K562 (cell line): ENCODE data around the gene CEP41. TPM values are rescaled to one million over a fixed set of nuclear protein-coding genes. Genes with fewer than 3 reads are reported as not detected.

Source experiments
- ATAC-seq: fragments of 200-7000 bp; cut with Tn5 transposase; 3 replicates; pipeline ENCODE4 v1.9.1; 2020; ENCODE audit warnings: moderate library complexity
- BruUV-seq: library from RNA; stranded (reverse); fragments of 400-500 nt; replicated peaks from 2 replicates; lab custom pipeline; 2021; lab: Mats Ljungman, UMichigan
- CTCF ChIA-PET: fragments of 300-600 bp; formaldehyde crosslinking; extraction: SDS; loops from one replicate; lab custom pipeline; 2021; ENCODE audit warnings: low intra/inter-chr PET ratio; lab: Yijun Ruan, JAX
- POLR2A ChIA-PET: fragments of 300-600, 350-650 bp; sonication (Branson Sonifier 250); formaldehyde crosslinking; extraction: SDS; loops from one replicate; lab custom pipeline; 2021; ENCODE audit warnings: antibody characterized with exemption, inconsistent platforms; lab: Yijun Ruan, JAX
- DNase-seq, 4 experiments: peaks; one replicate each; pipeline versions ENCODE4 v3.0.0 to v3.0.0-alpha.2; 2011 to 2018; ENCODE audit warnings: low spot score in 3 of 4, mixed read lengths in 3 of 4; ENCODE audit errors: extremely low read depth in 1 of 4
- FAIRE-seq: peaks from 2 replicates; lab custom pipeline; 2011; peaks lifted over from hg19 to GRCh38; lab: Jason Lieb, UNC
- H2AFZ ChIP-seq: 2 replicates; pipeline ENCODE4 v1.6.0; 2011; ENCODE audit warnings: low read depth, low read length, control low read depth, inconsistent platforms
- H3K27ac ChIP-seq: fragments of 200-600 bp; 3 replicates; pipeline ENCODE4 v1.8.0; 2011; ENCODE audit warnings: low read depth, mild to moderate bottlenecking, control low read depth, inconsistent platforms, low read length, moderate library complexity, mixed read lengths; ENCODE audit errors: extremely low read depth
- H3K27me3 ChIP-seq, 2 experiments: fragments of 300-600 bp in 1 of 2; 2 replicates in 1 of 2; 3 replicates in 1 of 2; pipeline versions ENCODE4 v1.6.0 to v1.8.0; 2011; ENCODE audit warnings: inconsistent platforms in 2 of 2, low read length in 2 of 2, mild to moderate bottlenecking in 1 of 2, mixed read lengths in 1 of 2, moderate library complexity in 1 of 2; ENCODE audit not compliant: control insufficient read depth in 2 of 2, insufficient read depth in 2 of 2
- H3K36me3 ChIP-seq: fragments of 300-600 bp; 3 replicates; pipeline ENCODE4 v1.8.0; 2011; ENCODE audit warnings: mild to moderate bottlenecking, low read length, inconsistent platforms; ENCODE audit not compliant: control insufficient read depth, insufficient read depth
- H3K4me1 ChIP-seq, 2 experiments: fragments of 200-600 bp in 1 of 2; replicated peaks in 1 of 2; 2 replicates in 1 of 2; 3 replicates in 1 of 2; pipeline versions ENCODE4 v1.5.1 to v1.8.0; 2011; ENCODE audit warnings: inconsistent platforms in 2 of 2, low read length in 2 of 2, mild to moderate bottlenecking in 1 of 2, mixed read lengths in 1 of 2, moderate library complexity in 1 of 2; ENCODE audit not compliant: control insufficient read depth in 2 of 2, insufficient read depth in 2 of 2
- H3K4me2 ChIP-seq: 2 replicates; pipeline ENCODE4 v1.6.1; 2011; ENCODE audit warnings: low read length, control low read depth, inconsistent platforms, mixed read lengths; ENCODE audit not compliant: insufficient read depth
- H3K4me3 ChIP-seq: fragments of 200-600 bp; sonication (generic), shearing (Covaris generic); 2 replicates; pipeline ENCODE4 v1.5.1; 2016; ENCODE audit warnings: control low read depth, inconsistent platforms
- H3K79me2 ChIP-seq: fragments of 200-600 bp; 3 replicates; pipeline ENCODE4 v1.8.0; 2011; ENCODE audit warnings: low read length, inconsistent platforms; ENCODE audit not compliant: control insufficient read depth, insufficient read depth
- H3K9ac ChIP-seq, 2 experiments: 2 replicates each; pipeline versions ENCODE4 v1.6.0 to v1.6.1; 2011; ENCODE audit warnings: low read depth in 2 of 2, low read length in 2 of 2, control low read depth in 1 of 2, inconsistent platforms in 1 of 2, mild to moderate bottlenecking in 1 of 2, mixed read lengths in 1 of 2; ENCODE audit not compliant: insufficient read depth in 1 of 2
- H3K9me1 ChIP-seq: one replicate; pipeline ENCODE4 v1.6.0; 2011; ENCODE audit warnings: inconsistent platforms, mild to moderate bottlenecking, low read length, moderate library complexity; ENCODE audit not compliant: control insufficient read depth, insufficient read depth
- H3K9me3 ChIP-seq: replicated peaks from 2 replicates; pipeline ENCODE4 v1.5.1; 2011; ENCODE audit warnings: low read depth, low read length, inconsistent platforms; ENCODE audit not compliant: control insufficient read depth, insufficient read depth
- H4K20me1 ChIP-seq: replicated peaks from 2 replicates; pipeline ENCODE4 v1.6.1; 2011; ENCODE audit warnings: low read length, inconsistent platforms, mixed read lengths; ENCODE audit not compliant: control insufficient read depth, insufficient read depth
- CBX5 ChIP-seq: IDR thresholded peaks from 2 replicates; pipeline ENCODE4 v1.6.1; 2014; ENCODE audit warnings: low read depth, borderline replicate concordance
- LARP7 ChIP-seq: fragments of 450-650 bp; IDR thresholded peaks from 2 replicates; pipeline ENCODE4 v1.6.1; 2016
- NFE2L1 ChIP-seq: fragments of 450-650 bp; IDR thresholded peaks from 2 replicates; pipeline ENCODE4 v1.6.1; 2016; ENCODE audit warnings: missing genetic modification characterization, low read depth, mild to moderate bottlenecking, missing compliant biosample characterization, moderate library complexity, borderline replicate concordance
- PTRF ChIP-seq: fragments of 450-650 bp; IDR thresholded peaks from 2 replicates; pipeline ENCODE4 v1.6.1; 2016; ENCODE audit warnings: mild to moderate bottlenecking, missing genetic modification characterization, missing compliant biosample characterization
- TBL1XR1 ChIP-seq, 2 experiments: IDR thresholded peaks; 2 replicates each; pipeline ENCODE4 v1.6.1; 2012; ENCODE audit warnings: improper control_type of control experiment in 2 of 2, low read length in 2 of 2, mild to moderate bottlenecking in 1 of 2
- TGIF2 ChIP-seq: sonication (generic); formaldehyde crosslinking; IDR thresholded peaks from 2 replicates; pipeline ENCODE4 v1.8.1; 2022; ENCODE audit warnings: mild to moderate bottlenecking, missing genetic modification reagents, moderate library complexity
- ZNF384 ChIP-seq: IDR thresholded peaks from 2 replicates; pipeline ENCODE4 v1.6.1; 2012; ENCODE audit warnings: low read depth, low read length, improper control_type of control experiment
- ZNF584 ChIP-seq: fragments of 200-800 bp; sonication (Bioruptor generic); IDR thresholded peaks from 2 replicates; pipeline ENCODE4 v1.6.1; 2016; ENCODE audit warnings: low read depth, mild to moderate bottlenecking, missing genetic modification characterization, missing compliant biosample characterization
- WGBS: fragments of 100-300 bp; shearing (Covaris generic); methylation state at CpG from one replicate; pipeline ENCODE4 v1.1.6; 2016; ENCODE audit warnings: low coverage, mixed read lengths; ENCODE audit not compliant: insufficient coverage; ENCODE audit errors: missing lambda C conversion rate; 5-methylcytosine and 5-hydroxymethylcytosine counted together
- in situ Hi-C: fragments of 300-500 bp; cut with MboI; formaldehyde crosslinking; loops from 4 replicates; pipeline ENCODE4 v1.15.0; 2018; ENCODE audit warnings: inconsistent platforms, mixed read lengths
- intact Hi-C: fragments of 100-400 bp; cut with micrococcal nuclease; formaldehyde crosslinking; loops from 2 replicates; pipeline ENCODE4 v1.14.2; 2022
- polyA plus RNA-seq, 8 experiments: library from polyadenylated mRNA; depleted of rRNA in 4 of 8; stranded (reverse) in 5 of 8; unstranded in 3 of 8; fragments of >200 nt; fragmentation: Nextera tagmentation in 2 of 8; fragmentation: Illumina TruSeq in 1 of 8; extraction: Ambion mirVana in 2 of 8; extraction: Trizol in 1 of 8; gene quantifications; 2 replicates each; pipeline versions ENCODE4 v1.2.1 to v1.2.3, GENCODE V29; 2011 to 2014; ENCODE audit warnings: inconsistent platforms in 1 of 8, missing spikeins in 1 of 8
- total RNA-seq, 7 experiments: library from RNA; depleted of rRNA in 6 of 7; stranded (reverse); fragments of >200 nt in 6 of 7; fragmentation: Illumina TruSeq in 2 of 7; extraction: Trizol in 2 of 7; gene quantifications; 2 replicates each; pipeline versions ENCODE4 v1.2.1 to v1.2.3, GENCODE V29; 2011 to 2021; ENCODE audit warnings: low replicate concordance in 1 of 7
- TF ChIP-seq, protein P1 (sequence below): sonication (generic); formaldehyde crosslinking; IDR thresholded peaks from 2 replicates; pipeline ENCODE4 v1.8.0; 2022; ENCODE audit warnings: mild to moderate bottlenecking, missing genetic modification reagents
- TF ChIP-seq, protein P2 (sequence below): fragments of 450-650 bp; IDR thresholded peaks from 2 replicates; pipeline ENCODE4 v1.7.0; 2016; ENCODE audit warnings: borderline replicate concordance

CEP41 gene
- total and polyA plus RNA-seq, 9 of the 15 experiments (the other 6 are each of a cell fraction or from before 2014, with no cell fraction given), result 1.5 to 15.5 (median 6.4) TPM

DNA sequence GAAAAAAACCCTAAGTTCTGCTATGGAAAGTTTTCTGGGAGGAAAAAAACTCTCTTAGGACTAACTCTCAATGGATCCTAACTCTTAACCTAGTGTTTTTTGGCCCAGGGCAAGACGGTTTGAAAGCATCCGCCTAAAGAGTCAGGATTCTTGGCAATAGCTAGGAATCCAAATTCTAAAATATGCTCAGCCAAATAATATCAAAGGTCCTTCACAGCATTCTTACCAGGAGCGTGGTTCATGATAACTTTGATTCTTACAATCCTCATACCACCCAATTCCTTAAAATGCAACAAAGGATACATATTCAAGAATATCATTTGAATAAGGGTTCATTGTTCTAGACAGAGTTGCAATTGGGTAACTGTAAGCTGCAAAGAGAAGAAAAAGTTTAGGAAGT, 39.2 kb downstream of the CEP41 start:
- Histone ChIP-seq H4K20me1 (no peaks in the 10 kb centered on the region), H3K4me1 (no peaks in the 10 kb centered on the region; a peak in 1 of 5 replicates), H3K9me3 (no peaks in the 10 kb centered on the region), H3K4me2 (no peak overlapping the region), H3K27ac (no peak overlapping the region), H3K9me1 (no peaks in the 10 kb centered on the region), H3K9ac (no peak overlapping the region), H2AFZ (no peak overlapping the region), H3K27me3 (peaks cover 0 to 12% of the 10 kb centered on the region in 2 experiments; a peak in 1 of 5 replicates), H3K36me3 (no peaks in the 10 kb centered on the region), H3K79me2 (no peaks in the 10 kb centered on the region)
- ATAC-seq (no peak), FAIRE-seq (no peak)
- in situ Hi-C loops (no loop called here), intact Hi-C loops (no loop called here)
- ChIA-PET POLR2A (interaction anchor here (0.8 to 1.7 kb wide), 3 partner anchors 9 to 20 kb away, joined by 3 to 4 read pairs (median 3); no protein-coding TSS in a partner anchor), CTCF (no interaction called here)
- TF ChIP-seq TGIF2 (no peak), ZNF584 (no peak), TBL1XR1 (IDR thresholded peaks at IDR 0.05; ENCODE audit: low read length in 2 of 2) (no peak), ZNF384 (no peak), NFE2L1 (tag) (no peak), PTRF (no peak), LARP7 (no peak), CBX5 (no peak)
- TF ChIP-seq, protein P1, sequence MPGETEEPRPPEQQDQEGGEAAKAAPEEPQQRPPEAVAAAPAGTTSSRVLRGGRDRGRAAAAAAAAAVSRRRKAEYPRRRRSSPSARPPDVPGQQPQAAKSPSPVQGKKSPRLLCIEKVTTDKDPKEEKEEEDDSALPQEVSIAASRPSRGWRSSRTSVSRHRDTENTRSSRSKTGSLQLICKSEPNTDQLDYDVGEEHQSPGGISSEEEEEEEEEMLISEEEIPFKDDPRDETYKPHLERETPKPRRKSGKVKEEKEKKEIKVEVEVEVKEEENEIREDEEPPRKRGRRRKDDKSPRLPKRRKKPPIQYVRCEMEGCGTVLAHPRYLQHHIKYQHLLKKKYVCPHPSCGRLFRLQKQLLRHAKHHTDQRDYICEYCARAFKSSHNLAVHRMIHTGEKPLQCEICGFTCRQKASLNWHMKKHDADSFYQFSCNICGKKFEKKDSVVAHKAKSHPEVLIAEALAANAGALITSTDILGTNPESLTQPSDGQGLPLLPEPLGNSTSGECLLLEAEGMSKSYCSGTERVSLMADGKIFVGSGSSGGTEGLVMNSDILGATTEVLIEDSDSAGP (CRISPR knock-in tag), result no peak
- TF ChIP-seq, protein P2, sequence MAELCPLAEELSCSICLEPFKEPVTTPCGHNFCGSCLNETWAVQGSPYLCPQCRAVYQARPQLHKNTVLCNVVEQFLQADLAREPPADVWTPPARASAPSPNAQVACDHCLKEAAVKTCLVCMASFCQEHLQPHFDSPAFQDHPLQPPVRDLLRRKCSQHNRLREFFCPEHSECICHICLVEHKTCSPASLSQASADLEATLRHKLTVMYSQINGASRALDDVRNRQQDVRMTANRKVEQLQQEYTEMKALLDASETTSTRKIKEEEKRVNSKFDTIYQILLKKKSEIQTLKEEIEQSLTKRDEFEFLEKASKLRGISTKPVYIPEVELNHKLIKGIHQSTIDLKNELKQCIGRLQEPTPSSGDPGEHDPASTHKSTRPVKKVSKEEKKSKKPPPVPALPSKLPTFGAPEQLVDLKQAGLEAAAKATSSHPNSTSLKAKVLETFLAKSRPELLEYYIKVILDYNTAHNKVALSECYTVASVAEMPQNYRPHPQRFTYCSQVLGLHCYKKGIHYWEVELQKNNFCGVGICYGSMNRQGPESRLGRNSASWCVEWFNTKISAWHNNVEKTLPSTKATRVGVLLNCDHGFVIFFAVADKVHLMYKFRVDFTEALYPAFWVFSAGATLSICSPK, result no peak
- TF ChIP-seq, all 486 proteins: peak for 0
- no peak overlapping the region for H3K4me3 ChIP-seq
- BruUV-seq, result no TSS peak
- WGBS, result 46% methylated on average over 3 of the region's 3 CpGs
- DNase-seq, result no peak
